GM08714 (cell line): ENCODE measurements around the gene ALG1L2.
"Not testable (repeated sequence)": the region's sequence is repeated elsewhere in the genome, so short reads cannot be mapped to it uniquely, and the experiment has no call there.

ENCODE experiments used
- H3K4me3 ChIP-seq: fragments of 200-500 bp; sonication (Bioruptor generic); 2 replicates; pipeline ENCODE4 v1.5.1; 2014; ENCODE audit warnings: mild to moderate bottlenecking, low read length, inconsistent platforms
- ZNF274 ChIP-seq: IDR thresholded peaks from 2 replicates; pipeline ENCODE4 v1.6.1; 2012; ENCODE audit warnings: mild to moderate bottlenecking, low read depth, low read length

Gene ALG1L2, protein sequence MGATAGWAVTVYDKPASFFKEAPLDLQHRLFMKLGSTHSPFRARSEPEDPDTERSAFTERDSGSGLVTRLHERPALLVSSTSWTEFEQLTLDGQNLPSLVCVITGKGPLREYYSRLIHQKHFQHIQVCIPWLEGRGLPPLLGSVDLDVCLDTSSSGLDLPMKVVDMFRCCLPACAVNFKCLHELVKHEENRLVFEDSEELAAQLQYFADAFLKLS

DNA sequence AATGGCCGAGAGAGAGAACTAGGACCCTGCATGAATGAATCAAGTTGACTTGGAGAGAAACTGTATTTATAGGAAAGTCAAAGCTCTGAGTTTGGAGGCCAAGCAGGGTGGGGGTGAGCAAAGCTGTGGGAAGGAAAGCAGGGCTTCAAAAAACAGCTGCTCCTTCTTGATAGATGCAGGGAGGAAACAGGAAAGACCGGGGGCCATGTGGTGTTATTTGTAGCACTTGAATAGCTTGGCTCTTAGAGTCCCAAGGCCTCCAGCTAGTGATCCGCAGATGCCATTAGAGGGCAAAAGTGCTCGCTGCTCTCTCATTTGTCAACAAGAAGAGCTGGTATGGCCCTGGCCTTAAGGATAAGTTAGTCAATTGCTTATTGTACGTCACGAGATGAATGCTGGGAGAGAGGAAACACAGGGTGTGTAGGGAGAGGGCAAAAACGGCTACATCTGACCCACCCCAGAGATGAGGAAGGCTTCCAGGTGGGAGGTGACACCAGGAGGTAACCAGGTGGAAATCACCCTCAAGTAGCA lies at the start of gene ALG1L2:
Gene ALG1L2, plus strand, starts transcription at position 481 of the 531 bp plus-strand sequence. CDS start 186 bp downstream, outside the sequence.
- H3K4me3 ChIP-seq: no peak within 1 kb of the TSS

DNA sequence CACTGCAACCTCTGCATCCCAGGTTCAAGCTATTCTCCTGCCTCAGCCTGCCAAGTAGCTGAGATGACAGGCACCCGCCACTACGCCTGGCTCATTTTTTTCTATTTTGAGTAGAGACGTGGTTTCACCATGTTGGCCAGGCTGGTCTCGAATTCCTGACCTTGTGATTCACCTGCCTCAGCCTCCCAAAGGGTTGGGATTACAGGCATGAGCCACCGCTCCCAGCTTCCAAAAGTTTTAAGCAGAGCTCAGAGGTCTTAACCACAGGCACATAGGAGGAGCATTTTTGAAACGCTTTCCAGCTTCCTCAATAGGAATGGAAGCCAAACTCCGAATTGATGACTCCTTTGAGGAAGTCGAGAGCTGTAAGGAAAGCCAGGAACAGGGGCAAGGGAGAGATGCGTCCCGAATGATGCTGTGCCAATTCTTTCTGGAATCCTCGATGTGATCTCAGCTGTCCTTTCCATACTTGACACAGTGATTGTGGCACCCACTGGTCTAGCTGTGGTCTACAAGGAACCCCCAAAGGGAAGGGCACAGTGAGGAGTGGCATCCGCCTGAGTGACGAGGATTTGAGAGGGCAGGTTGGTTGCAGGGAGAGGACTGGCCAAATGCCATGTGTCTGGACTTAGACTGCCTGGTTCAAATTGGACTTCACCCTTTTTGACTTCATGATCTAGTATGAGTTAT lies 44.4 kb upstream of the ALG1L2 start:
- not testable (repeated sequence) for H3K4me3 ChIP-seq

More for the DNA sequence above, at the start of gene ALG1L2:
- TF ChIP-seq ZNF274: no peak

DNA sequence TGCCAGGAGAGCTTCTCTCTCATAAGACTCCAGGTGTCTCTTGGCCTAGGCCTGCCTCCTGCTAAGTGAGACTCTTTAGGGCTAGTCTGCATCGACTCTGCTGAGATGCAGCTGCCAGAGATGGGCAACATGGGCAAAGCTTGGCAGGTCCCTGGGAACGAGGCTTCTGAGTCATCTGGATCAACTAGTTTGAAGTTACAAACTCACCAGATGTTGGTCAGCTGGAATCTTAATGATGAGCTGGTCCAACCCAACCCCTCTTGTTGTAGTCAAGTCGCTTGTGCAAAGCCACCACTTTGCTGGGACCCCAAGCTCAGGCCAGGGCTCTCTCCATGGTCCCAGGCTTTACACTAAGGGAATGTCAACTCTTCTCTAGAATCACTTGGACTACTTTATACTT lies 38.9 kb upstream of the ALG1L2 start:
- H3K4me3 ChIP-seq: not testable (repeated sequence)

DNA sequence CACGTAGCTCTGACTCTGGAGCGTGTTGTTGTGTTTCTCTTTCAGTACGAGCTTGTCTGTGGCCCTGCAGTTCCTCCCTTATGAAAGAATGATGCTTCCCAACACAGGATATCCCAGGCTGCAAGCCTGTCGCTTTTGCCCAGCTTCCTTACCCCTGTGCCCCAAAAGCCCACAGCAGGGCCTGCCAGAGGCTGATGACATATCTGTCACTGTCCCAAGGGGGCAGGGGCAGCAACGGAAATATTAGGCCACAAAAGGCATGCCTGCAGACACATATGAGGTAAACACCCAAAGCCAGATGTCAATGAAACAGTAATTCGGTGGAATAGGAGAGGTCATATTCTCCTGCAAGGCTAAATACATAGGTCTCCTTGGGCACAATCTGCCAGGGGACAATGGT lies 38.0 kb upstream of the ALG1L2 start:
- H3K4me3 ChIP-seq: not testable (repeated sequence)

DNA sequence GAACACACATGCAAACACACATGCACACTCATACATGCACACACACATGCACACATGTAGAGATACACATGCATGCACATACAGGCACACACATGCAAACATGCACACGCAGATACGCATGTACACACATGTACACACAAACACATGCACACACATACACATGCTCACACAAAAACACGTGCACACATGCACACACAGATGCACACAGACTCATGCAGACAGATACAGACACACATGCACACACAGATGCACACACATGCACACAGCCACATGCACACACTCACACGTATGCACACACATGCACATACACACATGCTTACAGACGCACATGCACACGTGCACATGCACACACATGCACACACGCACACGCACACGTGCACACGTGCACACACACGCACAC lies 37.3 kb upstream of the ALG1L2 start:
- TF ChIP-seq ZNF274: no peak
- no peak overlapping the region for H3K4me3 ChIP-seq

DNA sequence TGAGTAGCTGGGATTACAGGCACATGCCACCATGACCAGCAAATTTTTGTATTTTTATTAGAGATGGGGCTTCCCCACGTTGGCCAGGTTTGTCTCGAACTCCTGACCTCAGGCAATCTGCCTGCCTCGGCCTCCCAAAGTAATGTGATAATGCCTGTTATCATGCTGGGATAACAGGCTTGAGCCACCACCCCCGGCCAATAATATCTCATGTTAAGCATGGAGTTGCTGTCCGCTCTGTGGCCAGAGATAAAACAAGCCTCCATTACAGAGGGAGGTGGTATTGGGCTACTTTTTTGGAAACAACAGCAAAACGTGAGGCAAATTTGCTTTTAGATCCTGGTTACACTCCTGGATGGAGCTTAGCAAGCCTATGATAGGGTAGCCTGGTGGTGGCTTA lies 32.9 kb upstream of the ALG1L2 start:
- TF ChIP-seq ZNF274: no peak
- H3K4me3 ChIP-seq: no peak overlapping the region

DNA sequence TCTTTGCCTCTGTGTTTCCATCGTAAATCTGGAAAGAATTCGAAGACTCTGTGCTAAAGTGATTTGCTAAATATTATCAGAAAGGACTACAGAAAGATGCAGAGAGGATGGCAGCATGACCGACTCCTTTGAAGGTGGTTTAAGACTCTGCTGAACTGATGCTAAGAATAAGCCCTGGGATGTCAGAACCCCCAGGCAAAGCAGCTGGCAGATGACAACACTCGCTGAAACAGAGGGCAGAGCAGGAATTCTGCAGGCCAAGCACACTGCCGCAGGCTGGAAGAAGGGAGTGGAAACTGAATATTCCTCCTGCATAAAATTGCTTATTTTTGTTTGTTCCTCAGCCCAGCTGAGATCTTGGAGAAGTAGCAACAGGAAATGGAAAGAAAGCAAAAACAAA lies 29.3 kb upstream of the ALG1L2 start:
- H3K4me3 ChIP-seq: not testable (repeated sequence)

DNA sequence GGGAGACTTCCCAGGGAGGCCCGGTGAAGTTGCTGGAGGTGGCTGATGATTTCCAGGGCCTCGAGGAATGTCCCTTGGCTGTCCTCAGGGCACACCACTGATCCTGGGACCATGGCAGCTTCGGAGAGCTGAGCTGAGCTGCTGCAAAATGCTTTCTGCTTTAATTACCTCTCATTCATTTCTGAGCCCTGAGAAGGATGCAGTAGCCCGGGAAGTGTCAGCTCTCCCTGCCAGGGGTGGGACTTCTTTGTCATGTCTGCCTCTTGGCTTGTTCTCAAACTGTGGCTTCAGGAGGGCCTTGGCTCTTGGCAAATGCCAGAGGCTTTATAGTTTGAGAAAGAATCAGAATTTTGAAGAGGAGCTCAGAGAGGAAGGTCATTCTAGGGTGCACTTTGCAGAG lies 28.7 kb upstream of the ALG1L2 start:
- H3K4me3 ChIP-seq: not testable (repeated sequence)

DNA sequence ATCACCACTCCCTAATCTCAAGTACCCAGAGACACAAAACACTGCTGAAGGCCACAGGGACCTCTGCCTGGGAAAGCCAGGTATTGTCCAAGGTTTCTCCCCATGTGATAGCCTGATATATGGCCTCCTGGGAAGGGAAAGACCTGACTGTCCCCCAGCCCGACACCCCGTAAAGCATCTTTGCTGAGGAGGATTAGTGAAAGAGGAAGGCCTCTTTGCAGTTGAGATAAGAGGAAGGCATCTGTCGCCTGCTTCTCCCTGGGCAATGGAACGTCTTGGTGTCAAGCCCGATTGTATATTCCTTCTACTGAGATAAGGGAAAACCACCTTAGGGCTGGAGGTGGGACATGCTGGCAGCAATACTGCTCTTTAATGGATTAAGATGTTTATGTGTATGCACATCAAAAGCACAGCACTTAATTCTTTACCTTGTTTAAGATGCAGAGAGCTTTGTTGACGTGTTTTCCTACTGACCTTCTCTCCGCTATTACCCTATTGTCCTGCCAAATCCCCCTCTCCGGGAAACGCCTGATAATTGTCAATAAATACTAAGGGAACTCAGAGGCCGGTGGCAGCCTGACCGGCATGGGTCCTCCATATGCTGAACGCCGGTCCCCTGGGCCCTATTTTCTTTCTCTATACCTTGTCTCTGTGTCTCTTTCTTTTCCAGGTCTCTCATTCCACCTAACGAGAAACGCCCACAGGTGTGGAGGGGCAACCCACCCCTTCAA lies 23.9 kb upstream of the ALG1L2 start:
- not testable (repeated sequence) for H3K4me3 ChIP-seq

DNA sequence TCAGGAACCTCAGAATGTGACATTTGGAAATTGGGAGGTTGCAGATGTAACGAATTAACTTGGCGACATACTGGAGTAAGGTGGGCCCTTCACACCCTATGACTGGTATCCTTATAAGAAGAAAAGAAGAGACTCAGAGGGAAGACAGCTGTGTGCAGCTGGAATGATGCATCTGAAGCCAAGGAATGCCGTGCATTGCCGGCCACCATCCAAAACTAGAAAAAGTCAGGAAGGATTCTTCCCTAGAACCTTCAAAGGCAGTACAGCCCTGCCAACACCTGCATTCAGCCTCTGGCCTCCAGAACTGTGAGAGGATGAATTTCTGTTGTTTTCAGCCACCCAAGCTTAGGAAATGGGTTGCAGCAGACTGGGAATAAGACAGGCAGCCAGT lies 23.4 kb upstream of the ALG1L2 start:
- H3K4me3 ChIP-seq: not testable (repeated sequence)

DNA sequence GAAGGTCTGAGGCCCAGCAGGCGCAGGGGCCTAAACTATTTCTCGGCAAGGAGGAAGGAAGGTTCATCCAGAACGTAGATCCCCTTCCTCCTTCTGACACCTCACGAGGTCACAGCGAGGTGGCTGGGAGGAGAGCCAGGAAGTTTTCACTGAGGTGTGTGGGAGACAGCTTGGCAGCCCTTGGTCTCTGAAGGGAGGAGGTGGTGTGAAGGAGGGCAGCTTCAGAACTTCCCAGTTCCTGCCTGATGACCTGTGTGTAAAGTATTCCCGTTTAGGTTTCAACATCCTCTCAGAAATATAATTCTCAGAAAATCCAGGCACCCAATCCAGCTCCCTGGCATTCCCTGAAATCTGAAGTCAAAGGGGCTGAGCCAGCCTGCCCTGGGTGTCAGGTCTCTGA lies 22.9 kb upstream of the ALG1L2 start:
- H3K4me3 ChIP-seq: not testable (repeated sequence)

DNA sequence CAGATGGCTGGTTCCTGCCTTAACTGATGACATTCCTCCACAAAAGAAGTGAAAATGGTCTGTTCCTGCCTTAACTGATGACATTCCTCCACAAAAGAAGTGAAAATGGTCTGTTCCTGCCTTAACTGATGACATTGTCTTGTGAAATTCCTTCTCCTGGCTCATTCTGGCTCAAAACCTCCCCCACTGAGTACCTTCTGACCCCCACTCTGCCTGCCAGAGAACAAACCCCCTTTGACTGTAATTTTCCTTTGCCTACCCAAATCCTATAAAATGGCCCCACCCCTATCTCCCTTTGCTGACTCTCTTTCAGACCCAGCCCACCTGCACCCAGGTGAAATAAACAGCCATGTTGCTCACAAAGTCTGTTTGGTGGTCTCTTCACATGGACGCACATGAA lies 22.5 kb upstream of the ALG1L2 start:
- not testable (repeated sequence) for H3K4me3 ChIP-seq

DNA sequence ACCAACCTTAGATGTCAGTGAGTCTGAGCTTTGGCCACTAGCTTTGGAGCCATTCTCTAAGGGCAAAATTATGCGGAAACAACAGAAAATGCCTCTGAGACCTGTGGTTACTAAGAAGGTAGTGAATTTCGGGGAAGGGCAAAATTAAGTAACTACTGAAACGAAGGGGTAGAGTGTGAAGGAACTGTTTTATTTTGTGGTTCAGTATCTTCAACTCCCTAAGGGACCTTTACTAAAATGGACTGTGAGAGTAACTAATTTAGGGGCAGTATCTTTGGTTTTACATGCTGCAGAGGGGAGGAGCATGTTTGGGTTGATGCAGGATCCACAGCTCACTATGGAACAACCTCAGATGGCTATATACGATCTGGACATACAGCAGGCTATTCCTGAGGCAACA lies 8.0 kb upstream of the ALG1L2 start:
- no peak for TF ChIP-seq ZNF274
- no peak overlapping the region for H3K4me3 ChIP-seq

DNA sequence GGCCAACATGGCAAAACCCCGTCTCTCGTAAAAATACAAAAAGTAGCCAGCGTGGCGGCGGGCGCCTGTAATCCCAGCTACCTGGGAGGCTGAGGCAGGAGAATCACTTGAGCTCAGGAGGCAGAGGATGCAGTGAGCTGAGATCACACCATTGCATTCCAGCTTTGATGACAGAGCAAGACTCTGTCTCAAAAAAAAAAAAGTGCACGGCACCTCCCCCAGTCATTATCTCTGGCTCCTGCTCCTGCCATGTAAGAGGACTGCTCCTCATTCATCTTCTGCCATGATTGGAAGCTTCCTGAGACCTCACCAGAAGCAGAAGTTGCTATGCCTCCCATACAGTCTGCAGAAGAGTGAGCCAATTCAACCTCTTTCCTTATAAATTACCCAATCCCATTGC lies 4.0 kb upstream of the ALG1L2 start:
- TF ChIP-seq ZNF274: no peak
- H3K4me3 ChIP-seq: no peak overlapping the region

DNA sequence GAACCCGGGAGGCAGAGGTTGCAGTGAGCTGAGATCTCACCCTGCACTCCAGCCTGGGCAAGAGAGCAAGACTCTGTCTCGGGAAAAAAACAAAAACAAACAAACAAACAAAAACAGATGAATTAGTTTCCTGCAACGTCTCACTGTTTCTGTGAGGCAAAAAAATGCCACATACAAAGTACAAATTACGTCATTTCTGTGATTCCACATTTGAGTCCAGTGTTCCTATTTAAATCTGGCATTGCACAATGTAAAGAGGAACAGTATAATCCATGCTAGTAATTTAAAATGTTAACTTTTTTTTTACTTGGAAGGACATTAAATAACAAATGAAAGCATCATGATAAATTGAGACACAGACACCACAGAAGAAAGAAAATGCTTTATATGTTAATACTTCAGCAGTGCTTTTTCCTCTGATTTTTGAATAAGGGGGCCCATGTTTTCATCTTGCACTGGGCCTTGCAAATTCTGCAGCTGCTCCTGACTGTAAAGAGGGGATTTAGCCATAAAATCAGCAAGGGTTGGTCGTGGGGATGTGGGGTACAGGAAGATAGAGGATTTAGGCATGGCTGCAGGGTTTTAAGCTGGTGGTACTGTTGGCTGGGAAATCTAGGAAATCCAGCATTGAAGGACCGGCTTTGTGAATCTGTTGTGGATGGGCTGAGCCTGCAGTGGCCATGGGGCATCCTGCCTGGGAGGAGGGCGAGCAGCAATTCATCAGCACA lies 1.9 kb downstream of the ALG1L2 start:
- not testable (repeated sequence) for H3K4me3 ChIP-seq
